Mucosa of descending colon (tissue), 3 donors: Measurements from ENCODE around the gene LAYN. TPM values are rescaled to one million over a fixed set of nuclear protein-coding genes. Genes with fewer than 3 reads are reported as not detected.

Experiments used
- ATAC-seq: fragments of 200-7000 bp; cut with Tn5 transposase; one replicate; pipeline ENCODE4 v1.9.1; 2020; ENCODE audit warnings: mild to moderate bottlenecking, moderate library complexity
- DNase-seq, 3 donors: peaks; one replicate each; pipeline ENCODE4 v3.0.0-alpha.2; 2020
- H3K36me3 ChIP-seq: fragments of 200-600 bp; one replicate; pipeline ENCODE4 v1.8.0; 2021; ENCODE audit warnings: low read depth, mild to moderate bottlenecking
- H3K4me1 ChIP-seq: fragments of 200-600 bp; one replicate; pipeline ENCODE4 v1.8.0; 2021; ENCODE audit warnings: low read depth, mild to moderate bottlenecking
- H3K4me3 ChIP-seq: fragments of 200-600 bp; one replicate; pipeline ENCODE4 v1.8.0; 2021; ENCODE audit warnings: mild to moderate bottlenecking
- H3K9me3 ChIP-seq: fragments of 200-600 bp; one replicate; pipeline ENCODE4 v1.8.0; 2021; ENCODE audit warnings: mild to moderate bottlenecking
- intact Hi-C, 2 donors: fragments of 100-400 bp; cut with DNase I in 1 of 2; cut with micrococcal nuclease in 1 of 2; formaldehyde crosslinking; loops; one replicate each; pipeline versions ENCODE4 v1.11.0 to v1.11.1; 2022; cut with DNase I, micrococcal nuclease
- total RNA-seq, 3 donors: library from RNA; stranded (reverse); fragmentation: NEBNext Ultra II Directional in 2 of 3; extraction: Animal tissue kit (Norgen Biotek cat#: 25700) in 2 of 3; gene quantifications; one replicate each; pipeline versions ENCODE4 v1.2.1 to v1.2.4, GENCODE V29; 2021 to 2023
- TF ChIP-seq, protein P1 (sequence below): fragments of 200-600 bp; IDR thresholded peaks from one replicate; pipeline ENCODE4 v1.8.0; 2022; ENCODE audit warnings: antibody characterized with exemption, mild to moderate bottlenecking
- donor health status: DM: no; HTN: no; CAD: no; lungs with moderate emphysema.
- donor health status: DM: no; HTN: no; CAD: no.
- donor health status: DM: no; HTN: yes; CAD: no.

LAYN gene
- total RNA-seq, 3 donors from 2014 or later: 0.90 to 22.9 (median 2.7) TPM

DNA sequence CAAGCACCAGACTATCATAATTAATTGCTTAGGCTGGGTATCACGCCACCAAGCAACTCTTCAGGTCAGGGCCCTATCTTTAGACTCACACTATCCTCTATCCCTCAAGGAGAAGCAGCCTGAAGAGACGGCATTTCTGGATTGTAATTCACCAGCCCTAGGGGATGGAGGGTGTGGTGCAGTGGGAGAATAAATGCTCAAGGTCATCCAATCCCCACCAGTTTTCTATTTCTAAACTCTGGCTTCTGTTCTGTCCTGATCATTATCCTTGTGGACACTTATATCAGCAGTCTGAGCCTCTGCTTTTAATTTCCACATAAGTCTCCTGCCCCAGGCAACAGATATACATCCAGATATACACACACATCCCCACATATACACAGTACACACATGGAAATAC is 48.6 kb downstream of the LAYN start:
- H3K4me1 ChIP-seq: no peaks in the 10 kb centered on the region
- no peak overlapping the region for H3K4me3 ChIP-seq
- TF ChIP-seq, protein P1, sequence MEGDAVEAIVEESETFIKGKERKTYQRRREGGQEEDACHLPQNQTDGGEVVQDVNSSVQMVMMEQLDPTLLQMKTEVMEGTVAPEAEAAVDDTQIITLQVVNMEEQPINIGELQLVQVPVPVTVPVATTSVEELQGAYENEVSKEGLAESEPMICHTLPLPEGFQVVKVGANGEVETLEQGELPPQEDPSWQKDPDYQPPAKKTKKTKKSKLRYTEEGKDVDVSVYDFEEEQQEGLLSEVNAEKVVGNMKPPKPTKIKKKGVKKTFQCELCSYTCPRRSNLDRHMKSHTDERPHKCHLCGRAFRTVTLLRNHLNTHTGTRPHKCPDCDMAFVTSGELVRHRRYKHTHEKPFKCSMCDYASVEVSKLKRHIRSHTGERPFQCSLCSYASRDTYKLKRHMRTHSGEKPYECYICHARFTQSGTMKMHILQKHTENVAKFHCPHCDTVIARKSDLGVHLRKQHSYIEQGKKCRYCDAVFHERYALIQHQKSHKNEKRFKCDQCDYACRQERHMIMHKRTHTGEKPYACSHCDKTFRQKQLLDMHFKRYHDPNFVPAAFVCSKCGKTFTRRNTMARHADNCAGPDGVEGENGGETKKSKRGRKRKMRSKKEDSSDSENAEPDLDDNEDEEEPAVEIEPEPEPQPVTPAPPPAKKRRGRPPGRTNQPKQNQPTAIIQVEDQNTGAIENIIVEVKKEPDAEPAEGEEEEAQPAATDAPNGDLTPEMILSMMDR: no peak
- no peak for ATAC-seq
- intact Hi-C loops: loop anchor here in 1 of 2 donors (10.0 kb wide), 1 partner anchor 246 kb away; no protein-coding TSS in a partner anchor
- H3K36me3 ChIP-seq: no peaks in the 10 kb centered on the region
- no peaks in the 10 kb centered on the region for H3K9me3 ChIP-seq
- no peak for DNase-seq

DNA sequence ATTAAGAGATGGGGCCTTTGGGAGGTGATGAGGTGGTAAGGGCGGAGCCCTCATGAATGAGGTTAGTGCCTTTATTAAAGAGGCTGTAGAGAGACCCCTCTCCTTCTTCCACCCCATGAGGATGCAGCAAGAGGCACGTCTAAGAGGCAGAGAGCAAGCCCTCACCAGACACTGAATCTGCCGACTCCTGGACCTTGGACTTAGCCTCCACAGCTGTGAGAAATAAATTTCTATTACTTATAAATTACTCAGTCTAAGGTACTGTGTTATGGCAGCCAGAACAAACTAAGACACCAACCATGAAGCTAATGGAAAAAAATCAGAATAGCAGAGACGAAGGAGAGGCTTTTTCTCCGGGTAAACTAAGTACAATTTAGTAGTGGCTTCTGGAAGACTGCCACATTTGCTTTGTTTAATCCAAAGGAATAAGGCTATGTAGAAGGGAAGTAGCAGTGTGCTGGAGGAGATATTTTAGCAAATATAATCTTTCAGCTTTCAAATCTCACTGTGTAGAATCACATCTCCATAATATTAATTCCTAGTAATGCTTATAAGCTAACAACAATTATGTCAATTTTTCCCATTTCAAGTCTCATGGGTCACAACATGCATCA is 49.5 kb downstream of the LAYN start:
- Histone ChIP-seq H3K36me3 (no peaks in the 10 kb centered on the region), H3K4me3 (no peak overlapping the region), H3K9me3 (no peaks in the 10 kb centered on the region), H3K4me1 (no peaks in the 10 kb centered on the region)
- intact Hi-C loops: loop anchor here in 1 of 2 donors (10.0 kb wide), 1 partner anchor 245 kb away; no protein-coding TSS in a partner anchor
- ATAC-seq (no peak), DNase-seq (peak in 1 of 3 donors; percentile 11)
- TF ChIP-seq, protein P1: no peak

DNA sequence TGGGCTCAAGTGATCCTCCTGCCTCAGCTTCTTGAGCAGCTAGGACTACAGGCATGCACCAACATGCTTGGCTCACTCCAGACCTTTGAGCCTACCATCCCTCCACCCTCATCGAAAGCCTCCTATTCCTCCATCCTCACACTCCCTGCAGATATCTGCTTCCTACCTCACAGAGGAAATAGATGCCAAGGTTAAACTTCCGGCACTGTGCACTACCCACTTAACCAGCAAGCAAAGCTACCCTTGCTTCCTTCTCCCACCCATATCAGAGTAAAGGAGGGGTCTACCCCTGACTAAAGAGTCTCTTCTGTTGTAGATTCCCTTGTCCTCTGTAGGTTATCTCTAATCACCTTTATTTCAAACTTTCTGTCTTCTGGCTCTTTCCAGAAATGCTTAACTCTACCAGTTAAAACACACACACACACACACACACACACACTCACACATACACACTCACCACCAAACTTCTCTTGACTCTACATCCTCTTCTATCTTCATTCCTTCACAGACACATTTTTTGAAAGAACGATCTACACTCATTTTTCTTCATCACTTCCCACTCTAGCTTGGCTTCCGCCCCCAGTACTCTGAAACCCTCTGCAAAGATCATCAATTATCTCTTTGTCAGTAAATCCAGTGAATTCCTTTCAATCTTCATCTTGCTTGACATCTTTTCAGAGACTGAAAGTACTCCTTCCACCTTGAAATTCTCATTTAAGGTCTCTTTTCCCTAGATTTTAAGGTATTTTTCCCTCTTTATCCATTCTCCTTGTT is 50.9 kb downstream of the LAYN start:
- Histone ChIP-seq H3K4me1 (no peaks in the 10 kb centered on the region), H3K36me3 (no peaks in the 10 kb centered on the region), H3K9me3 (no peaks in the 10 kb centered on the region), H3K4me3 (no peak overlapping the region)
- intact Hi-C loops: no loop called here
- DNase-seq (no peak), ATAC-seq (no peak)
- TF ChIP-seq, protein P1: no peak

DNA sequence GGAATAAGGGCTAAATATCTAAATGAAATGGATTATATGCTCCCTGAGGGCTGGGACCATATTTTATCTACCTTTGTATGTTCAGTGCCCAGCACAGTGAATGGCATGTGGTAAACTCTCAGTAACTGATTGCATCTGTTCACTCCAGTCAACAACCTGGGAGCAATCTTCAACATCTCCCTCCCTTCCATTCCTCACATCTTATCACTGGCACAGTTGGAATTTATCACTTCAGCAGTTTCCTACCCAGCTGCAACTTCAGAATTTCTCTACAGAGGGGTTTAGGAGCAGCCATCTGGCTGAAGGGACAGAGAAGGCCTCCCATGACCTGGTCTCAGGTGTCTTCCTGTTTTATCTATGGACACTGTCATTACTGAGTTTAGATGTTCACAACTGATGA is 52.0 kb downstream of the LAYN start:
- no peaks in the 10 kb centered on the region for H3K36me3 ChIP-seq
- TF ChIP-seq, protein P1: no peak
- DNase-seq (no peak), ATAC-seq (no peak)
- no peaks in the 10 kb centered on the region for H3K4me1 ChIP-seq
- no peaks in the 10 kb centered on the region for H3K9me3 ChIP-seq
- no peak overlapping the region for H3K4me3 ChIP-seq
- intact Hi-C loops: no loop called here

DNA sequence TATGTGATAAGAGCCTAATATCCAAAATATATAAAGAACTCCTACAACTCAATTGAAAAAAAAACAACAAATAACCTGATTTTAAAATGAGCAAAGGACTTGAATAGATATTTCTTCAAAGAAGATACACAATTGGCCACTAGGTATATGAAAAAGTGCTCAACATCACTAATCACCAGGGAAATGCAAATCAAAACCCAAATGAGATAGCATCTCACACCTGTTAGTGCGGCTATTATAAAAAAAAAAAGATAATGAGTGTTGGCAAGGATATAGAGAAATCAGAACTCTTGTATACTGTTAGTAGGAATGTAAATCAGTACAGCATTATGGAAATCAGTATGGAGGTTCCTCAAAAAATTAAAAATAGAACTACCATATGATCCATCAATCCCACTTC is 55.8 kb downstream of the LAYN start:
- intact Hi-C loops: no loop called here
- ATAC-seq: no peak

More for the DNA sequence above, 55.8 kb downstream of the LAYN start:
- H3K9me3 ChIP-seq: no peaks in the 10 kb centered on the region
- DNase-seq: no peak
- no peak overlapping the region for H3K4me3 ChIP-seq
- H3K4me1 ChIP-seq: no peaks in the 10 kb centered on the region
- H3K36me3 ChIP-seq: no peaks in the 10 kb centered on the region
- TF ChIP-seq, protein P1: no peak
